ACC112 (cell line): Measurements from ENCODE around the gene RIMS1.
A peak's percentile ranks its signal among the peaks of the same experiment; 100 is the strongest.
"Not testable (repeated sequence)": the region's sequence is repeated elsewhere in the genome, so short reads cannot be mapped to it uniquely, and the experiment has no call there.

Experiments used
- H2AFZ ChIP-seq: fragments of 200-600 bp; sonication (generic); one replicate; pipeline ENCODE4 v1.6.0; 2017; ENCODE audit warnings: antibody characterized with exemption, low read length; ENCODE audit not compliant: unreplicated experiment
- H3K27ac ChIP-seq: fragments of 200-600 bp; sonication (generic); 2 replicates; pipeline ENCODE4 v1.5.1; 2014; ENCODE audit warnings: low read depth, mild to moderate bottlenecking, antibody characterized with exemption, low read length, moderate library complexity
- H3K27me3 ChIP-seq: fragments of 200-600 bp; sonication (generic); 2 replicates; pipeline ENCODE4 v1.6.1; 2014; ENCODE audit warnings: mild to moderate bottlenecking, antibody characterized with exemption, low read length, moderate library complexity, mixed read lengths; ENCODE audit not compliant: insufficient read depth
- H3K36me3 ChIP-seq: fragments of 200-600 bp; sonication (generic); 2 replicates; pipeline ENCODE4 v1.6.1; 2016; ENCODE audit warnings: mild to moderate bottlenecking, antibody characterized with exemption, low read length, moderate library complexity, mixed read lengths; ENCODE audit not compliant: insufficient read depth
- H3K4me1 ChIP-seq: fragments of 200-600 bp; sonication (generic); one replicate; pipeline ENCODE4 v1.6.1; 2016; ENCODE audit warnings: low read length, mixed read lengths; ENCODE audit not compliant: insufficient read depth, unreplicated experiment, control insufficient read depth
- H3K4me3 ChIP-seq: fragments of 200-600 bp; sonication (generic); 2 replicates; pipeline ENCODE4 v1.5.1; 2014; ENCODE audit warnings: mild to moderate bottlenecking, low read depth, low read length
- H3K79me2 ChIP-seq: fragments of 200-600 bp; sonication (generic); one replicate; pipeline ENCODE4 v1.6.0; 2016; ENCODE audit warnings: low read length; ENCODE audit not compliant: control insufficient read depth, unreplicated experiment, insufficient read depth

RIMS1 gene

GRCh38 chr6:72305971-72306370, 419.6 kb downstream of the RIMS1 start:
- H3K27me3 ChIP-seq, result no peaks in the 10 kb centered on the region
- no peak overlapping the region for H3K27ac ChIP-seq
- no peaks in the 10 kb centered on the region for H3K79me2 ChIP-seq
- H3K36me3 ChIP-seq, result no peaks in the 10 kb centered on the region
- no peak overlapping the region for H2AFZ ChIP-seq
- H3K4me1 ChIP-seq, result no peaks in the 10 kb centered on the region
- no peak overlapping the region for H3K4me3 ChIP-seq

- peaks cover 9% of the 10 kb centered on the region for H3K4me1 ChIP-seq
- H3K36me3 ChIP-seq, result no peaks in the 10 kb centered on the region
- no peaks in the 10 kb centered on the region for H3K27me3 ChIP-seq
- H3K27ac ChIP-seq, result no peak overlapping the region
- H3K79me2 ChIP-seq, result no peaks in the 10 kb centered on the region
- H3K4me3 ChIP-seq, result no peak overlapping the region
- no peak overlapping the region for H2AFZ ChIP-seq
These were observed 430.5 kb downstream of the RIMS1 start for GRCh38 chr6:72316675-72317380.

- no peaks in the 10 kb centered on the region for H3K27me3 ChIP-seq
- peak overlapping the region; percentile 73 for H2AFZ ChIP-seq
- H3K4me1 ChIP-seq, result peaks cover 19% of the 10 kb centered on the region
- no peaks in the 10 kb centered on the region for H3K79me2 ChIP-seq
- peak overlapping the region; percentile 23; the same call in 1 of the 2 replicates for H3K4me3 ChIP-seq
- H3K36me3 ChIP-seq, result no peaks in the 10 kb centered on the region
- peak overlapping the region; percentile 63 for H3K27ac ChIP-seq
These were observed 435.4 kb downstream of the RIMS1 start for GRCh38 chr6:72321788-72322187.

- no peak overlapping the region for H3K4me3 ChIP-seq
- no peak overlapping the region for H3K27ac ChIP-seq
- no peaks in the 10 kb centered on the region for H3K79me2 ChIP-seq
- peaks cover 19% of the 10 kb centered on the region for H3K4me1 ChIP-seq
- H3K27me3 ChIP-seq, result no peaks in the 10 kb centered on the region
- H2AFZ ChIP-seq, result peak overlapping the region; percentile 1
- no peaks in the 10 kb centered on the region for H3K36me3 ChIP-seq
These were observed 436.4 kb downstream of the RIMS1 start for GRCh38 chr6:72322771-72323170.

GRCh38 chr6:72324591-72324990, 438.2 kb downstream of the RIMS1 start:
- H3K79me2 ChIP-seq, result no peaks in the 10 kb centered on the region
- H3K36me3 ChIP-seq, result no peaks in the 10 kb centered on the region
- no peak overlapping the region for H3K27ac ChIP-seq
- no peak overlapping the region for H2AFZ ChIP-seq
- peaks cover 19% of the 10 kb centered on the region for H3K4me1 ChIP-seq
- H3K4me3 ChIP-seq, result no peak overlapping the region
- H3K27me3 ChIP-seq, result no peaks in the 10 kb centered on the region

- Histone ChIP-seq H3K27ac (no peak overlapping the region), H2AFZ (no peak overlapping the region), H3K4me3 (no peak overlapping the region), H3K79me2 (no peaks in the 10 kb centered on the region), H3K4me1 (no peaks in the 10 kb centered on the region), H3K36me3 (no peaks in the 10 kb centered on the region), H3K27me3 (no peaks in the 10 kb centered on the region)
These were observed 442.4 kb downstream of the RIMS1 start for GRCh38 chr6:72328775-72329174.

- H2AFZ ChIP-seq, H3K79me2 ChIP-seq, H3K4me3 ChIP-seq, H3K27me3 ChIP-seq, H3K27ac ChIP-seq, H3K36me3 ChIP-seq, H3K4me1 ChIP-seq: not testable (repeated sequence)
These were observed 448.9 kb downstream of the RIMS1 start for GRCh38 chr6:72335203-72335602.

- Histone ChIP-seq H2AFZ (no peak overlapping the region), H3K36me3 (no peaks in the 10 kb centered on the region), H3K27ac (no peak overlapping the region), H3K27me3 (no peaks in the 10 kb centered on the region), H3K79me2 (no peaks in the 10 kb centered on the region), H3K4me1 (peaks cover 8% of the 10 kb centered on the region), H3K4me3 (no peak overlapping the region)
These were observed 462.6 kb downstream of the RIMS1 start for GRCh38 chr6:72348926-72349325.

GRCh38 chr6:72350296-72350881, 464.0 kb downstream of the RIMS1 start:
- no peak overlapping the region for H3K27ac ChIP-seq
- H3K36me3 ChIP-seq, result no peaks in the 10 kb centered on the region
- H2AFZ ChIP-seq, result peak overlapping the region; percentile 26
- H3K27me3 ChIP-seq, result no peaks in the 10 kb centered on the region
- H3K4me1 ChIP-seq, result peaks cover 8% of the 10 kb centered on the region
- H3K4me3 ChIP-seq, result no peak overlapping the region
- no peaks in the 10 kb centered on the region for H3K79me2 ChIP-seq

GRCh38 chr6:72363844-72364740, 477.7 kb downstream of the RIMS1 start:
- H3K79me2 ChIP-seq, result no peaks in the 10 kb centered on the region
- H3K27me3 ChIP-seq, result no peaks in the 10 kb centered on the region
- H2AFZ ChIP-seq, result peak overlapping the region; percentile 35
- no peaks in the 10 kb centered on the region for H3K36me3 ChIP-seq
- H3K4me3 ChIP-seq, result no peak overlapping the region
- peak overlapping the region; percentile 55 for H3K27ac ChIP-seq
- peaks cover 17% of the 10 kb centered on the region for H3K4me1 ChIP-seq
